Osteoblast (primary cell): ENCODE results near the gene MTTP. TPM values are rescaled to one million over a fixed set of nuclear protein-coding genes. Genes with fewer than 3 reads are reported as not detected.

Experiments
- DNase-seq: peaks from one replicate; pipeline ENCODE4 v3.0.0; 2011; ENCODE audit warnings: low spot score, mixed read lengths; ENCODE audit not compliant: insufficient read length; ENCODE audit errors: missing footprints
- H2AFZ ChIP-seq: 2 replicates; pipeline ENCODE4 v1.6.0; 2011; ENCODE audit warnings: mild to moderate bottlenecking, low read length
- H3K27ac ChIP-seq: 2 replicates; pipeline ENCODE4 v1.5.1; 2011; ENCODE audit warnings: mild to moderate bottlenecking, low read depth, low read length, moderate library complexity
- H3K27me3 ChIP-seq: 2 replicates; pipeline ENCODE4 v1.6.0; 2012; ENCODE audit warnings: mild to moderate bottlenecking, control low read depth, inconsistent platforms, low read length, moderate library complexity; ENCODE audit not compliant: insufficient read depth
- H3K36me3 ChIP-seq: 2 replicates; pipeline ENCODE4 v1.5.1; 2011; ENCODE audit warnings: mild to moderate bottlenecking, low read length, control low read depth, moderate library complexity; ENCODE audit not compliant: insufficient read depth
- H3K4me1 ChIP-seq: 2 replicates; pipeline ENCODE4 v1.5.1; 2011; ENCODE audit warnings: mild to moderate bottlenecking, low read length, control low read depth, moderate library complexity; ENCODE audit not compliant: insufficient read depth
- H3K4me2 ChIP-seq: 2 replicates; pipeline ENCODE4 v1.6.0; 2011; ENCODE audit warnings: mild to moderate bottlenecking, low read length; ENCODE audit not compliant: insufficient read depth
- H3K4me3 ChIP-seq: fragments of 200-600 bp; sonication (generic); 3 replicates; pipeline ENCODE4 v1.5.1; 2012; ENCODE audit warnings: mild to moderate bottlenecking, low read length, inconsistent platforms; ENCODE audit not compliant: insufficient read depth
- H3K79me2 ChIP-seq: 2 replicates; pipeline ENCODE4 v1.6.0; 2012; ENCODE audit warnings: mild to moderate bottlenecking, low read length, control low read depth, inconsistent platforms; ENCODE audit not compliant: insufficient read depth
- H3K9me3 ChIP-seq: 2 replicates; pipeline ENCODE4 v1.5.1; 2011; ENCODE audit warnings: low read depth, low read length, control low read depth
- H4K20me1 ChIP-seq: 2 replicates; pipeline ENCODE4 v1.6.0; 2012; ENCODE audit warnings: mild to moderate bottlenecking, low read length, control low read depth; ENCODE audit not compliant: insufficient read depth
- total RNA-seq: library from RNA; depleted of rRNA; stranded (reverse); fragments of >200 nt; gene quantifications from 2 replicates; pipeline ENCODE4 v1.2.3, GENCODE V29; 2012
- TF ChIP-seq, protein P1 (sequence below): IDR thresholded peaks from 2 replicates; pipeline ENCODE4 v1.5.1; 2011; ENCODE audit warnings: mild to moderate bottlenecking, low read depth, low read length, moderate library complexity; ENCODE audit errors: extremely low read depth

MTTP gene
- total RNA-seq, 1 donor: not detected

DNA sequence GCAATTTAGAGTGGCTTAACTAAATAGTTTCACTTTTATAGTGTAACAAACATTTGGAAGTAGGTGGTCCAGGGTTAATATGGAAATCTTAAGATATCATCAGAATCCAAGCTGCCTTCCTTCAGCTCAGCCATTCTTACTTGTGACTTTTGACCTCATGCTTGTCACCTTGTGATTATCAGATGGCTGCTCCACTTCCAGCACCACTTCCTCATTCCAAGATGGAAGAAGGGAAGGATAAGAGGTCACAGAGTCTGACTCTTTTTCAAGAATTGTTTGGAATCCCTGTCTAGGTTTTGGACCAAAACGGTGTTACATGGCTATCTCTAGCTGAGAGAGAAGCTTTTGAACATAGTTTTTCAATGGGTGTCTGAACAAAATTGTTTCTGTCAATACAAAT, 39.9 kb downstream of the MTTP start:
- Histone ChIP-seq H3K27me3 (no peaks in the 10 kb centered on the region), H3K79me2 (no peaks in the 10 kb centered on the region), H3K36me3 (no peaks in the 10 kb centered on the region), H3K4me2 (no peak overlapping the region), H3K27ac (no peak overlapping the region), H4K20me1 (no peaks in the 10 kb centered on the region), H3K9me3 (no peaks in the 10 kb centered on the region), H3K4me3 (no peak overlapping the region), H3K4me1 (no peaks in the 10 kb centered on the region), H2AFZ (no peak overlapping the region)
- TF ChIP-seq, protein P1, sequence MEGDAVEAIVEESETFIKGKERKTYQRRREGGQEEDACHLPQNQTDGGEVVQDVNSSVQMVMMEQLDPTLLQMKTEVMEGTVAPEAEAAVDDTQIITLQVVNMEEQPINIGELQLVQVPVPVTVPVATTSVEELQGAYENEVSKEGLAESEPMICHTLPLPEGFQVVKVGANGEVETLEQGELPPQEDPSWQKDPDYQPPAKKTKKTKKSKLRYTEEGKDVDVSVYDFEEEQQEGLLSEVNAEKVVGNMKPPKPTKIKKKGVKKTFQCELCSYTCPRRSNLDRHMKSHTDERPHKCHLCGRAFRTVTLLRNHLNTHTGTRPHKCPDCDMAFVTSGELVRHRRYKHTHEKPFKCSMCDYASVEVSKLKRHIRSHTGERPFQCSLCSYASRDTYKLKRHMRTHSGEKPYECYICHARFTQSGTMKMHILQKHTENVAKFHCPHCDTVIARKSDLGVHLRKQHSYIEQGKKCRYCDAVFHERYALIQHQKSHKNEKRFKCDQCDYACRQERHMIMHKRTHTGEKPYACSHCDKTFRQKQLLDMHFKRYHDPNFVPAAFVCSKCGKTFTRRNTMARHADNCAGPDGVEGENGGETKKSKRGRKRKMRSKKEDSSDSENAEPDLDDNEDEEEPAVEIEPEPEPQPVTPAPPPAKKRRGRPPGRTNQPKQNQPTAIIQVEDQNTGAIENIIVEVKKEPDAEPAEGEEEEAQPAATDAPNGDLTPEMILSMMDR: no peak
- no peak for DNase-seq

DNA sequence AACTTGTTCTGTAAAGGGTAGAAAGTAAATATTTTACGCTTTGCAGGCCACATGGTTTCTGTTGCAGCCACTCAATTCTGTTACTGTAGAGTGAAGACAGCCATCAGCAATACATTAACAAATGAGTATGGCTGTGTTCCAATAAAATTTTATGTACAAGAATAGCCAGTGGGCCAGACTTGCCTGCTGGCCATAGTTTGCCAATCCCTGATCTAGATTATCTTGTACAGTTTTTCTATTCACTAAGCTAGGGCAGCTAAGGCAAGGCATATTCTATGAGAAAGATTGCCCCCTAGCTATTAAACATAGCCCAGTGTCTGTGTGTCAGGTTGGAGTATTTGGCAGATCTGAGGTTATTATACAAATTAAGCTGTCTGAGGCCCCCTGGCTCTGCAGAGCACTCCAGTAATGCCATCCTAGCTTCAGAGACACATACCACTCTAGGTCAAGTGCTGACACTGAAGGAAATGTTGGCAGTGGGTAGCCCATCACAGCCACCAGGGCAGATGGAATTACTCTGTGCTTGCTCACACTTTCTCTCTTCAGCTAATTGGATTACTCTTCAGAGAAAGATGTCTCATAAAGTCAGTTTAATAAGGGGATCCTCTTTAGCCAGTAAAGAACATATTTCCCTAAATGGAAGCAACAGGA, 40.7 kb downstream of the MTTP start:
- TF ChIP-seq, protein P1: no peak
- Histone ChIP-seq H3K9me3 (no peaks in the 10 kb centered on the region), H3K4me3 (no peak overlapping the region), H3K27ac (no peak overlapping the region), H3K36me3 (no peaks in the 10 kb centered on the region), H3K79me2 (no peaks in the 10 kb centered on the region), H3K27me3 (no peaks in the 10 kb centered on the region), H3K4me1 (no peaks in the 10 kb centered on the region), H4K20me1 (no peaks in the 10 kb centered on the region), H2AFZ (no peak overlapping the region), H3K4me2 (no peak overlapping the region)
- no peak for DNase-seq

DNA sequence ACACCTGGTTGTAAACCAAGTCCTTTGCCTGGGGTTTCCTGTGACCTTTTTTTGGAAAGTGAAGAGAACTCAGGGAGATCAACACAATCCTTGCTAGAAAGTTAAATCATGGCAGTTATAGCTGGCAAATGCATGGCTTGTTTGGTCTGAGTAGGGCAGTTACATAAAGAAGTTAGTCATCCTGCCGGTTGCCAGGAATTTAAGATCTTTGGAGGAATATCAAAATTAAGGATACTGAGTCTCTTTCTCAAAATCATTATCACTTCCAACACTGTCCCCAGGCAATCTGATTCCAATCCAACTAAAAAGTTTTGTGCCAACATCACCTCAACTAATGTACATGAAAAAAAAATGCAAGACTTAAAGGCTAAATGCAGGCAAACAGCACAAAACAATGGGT, 42.8 kb downstream of the MTTP start:
- H3K4me2 ChIP-seq: no peak overlapping the region
- H3K4me3 ChIP-seq: no peak overlapping the region
- H3K79me2 ChIP-seq: no peaks in the 10 kb centered on the region
- no peaks in the 10 kb centered on the region for H3K4me1 ChIP-seq
- TF ChIP-seq, protein P1: no peak
- no peaks in the 10 kb centered on the region for H4K20me1 ChIP-seq
- H3K36me3 ChIP-seq: no peaks in the 10 kb centered on the region
- DNase-seq: no peak
- H3K27ac ChIP-seq: no peak overlapping the region
- no peaks in the 10 kb centered on the region for H3K27me3 ChIP-seq
- no peak overlapping the region for H2AFZ ChIP-seq
- no peaks in the 10 kb centered on the region for H3K9me3 ChIP-seq

DNA sequence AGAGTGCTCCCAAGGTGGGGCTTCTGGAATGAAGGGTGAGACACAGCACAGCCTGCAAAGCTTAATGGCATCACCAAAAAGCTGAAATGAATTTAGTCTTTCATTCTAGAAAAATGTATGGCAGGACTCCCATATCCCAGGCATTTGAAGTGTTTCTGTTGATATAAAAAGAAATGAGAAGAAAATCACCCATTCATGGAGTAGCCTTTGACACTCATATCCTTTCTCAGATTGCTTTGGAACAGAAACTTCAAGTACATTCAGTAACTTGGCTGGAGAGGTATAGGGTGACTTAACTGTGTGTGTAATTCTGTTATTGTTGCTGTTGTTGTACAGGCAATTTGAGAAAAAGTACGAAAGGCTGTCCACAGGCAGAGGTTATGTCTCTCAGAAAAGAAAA, 47.7 kb downstream of the MTTP start:
- H3K4me2 ChIP-seq: no peak overlapping the region
- no peaks in the 10 kb centered on the region for H3K4me1 ChIP-seq
- no peaks in the 10 kb centered on the region for H4K20me1 ChIP-seq
- DNase-seq: no peak
- TF ChIP-seq, protein P1: no peak
- no peak overlapping the region for H3K4me3 ChIP-seq
- H3K36me3 ChIP-seq: no peaks in the 10 kb centered on the region
- no peak overlapping the region for H2AFZ ChIP-seq
- H3K9me3 ChIP-seq: no peaks in the 10 kb centered on the region
- no peaks in the 10 kb centered on the region for H3K27me3 ChIP-seq
- no peak overlapping the region for H3K27ac ChIP-seq
- H3K79me2 ChIP-seq: no peaks in the 10 kb centered on the region
